ENCODE measurements around the gene TUT1.

TUT1 gene

DNA sequence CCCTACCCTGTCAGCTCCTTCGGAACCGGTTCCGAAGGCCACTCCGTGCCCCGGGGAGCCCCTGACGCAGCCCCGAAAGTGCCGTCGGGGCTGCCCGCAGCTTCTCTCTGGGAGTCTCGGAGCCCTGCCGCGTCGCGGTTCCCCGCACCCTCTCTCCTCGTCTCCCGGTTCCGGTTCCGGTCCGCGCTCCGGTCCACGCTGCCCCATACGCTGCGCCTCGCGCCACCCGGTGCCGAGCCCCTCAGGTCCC is 9.7 kb upstream of the TUT1 start:
- TF ChIP-seq, protein P1, sequence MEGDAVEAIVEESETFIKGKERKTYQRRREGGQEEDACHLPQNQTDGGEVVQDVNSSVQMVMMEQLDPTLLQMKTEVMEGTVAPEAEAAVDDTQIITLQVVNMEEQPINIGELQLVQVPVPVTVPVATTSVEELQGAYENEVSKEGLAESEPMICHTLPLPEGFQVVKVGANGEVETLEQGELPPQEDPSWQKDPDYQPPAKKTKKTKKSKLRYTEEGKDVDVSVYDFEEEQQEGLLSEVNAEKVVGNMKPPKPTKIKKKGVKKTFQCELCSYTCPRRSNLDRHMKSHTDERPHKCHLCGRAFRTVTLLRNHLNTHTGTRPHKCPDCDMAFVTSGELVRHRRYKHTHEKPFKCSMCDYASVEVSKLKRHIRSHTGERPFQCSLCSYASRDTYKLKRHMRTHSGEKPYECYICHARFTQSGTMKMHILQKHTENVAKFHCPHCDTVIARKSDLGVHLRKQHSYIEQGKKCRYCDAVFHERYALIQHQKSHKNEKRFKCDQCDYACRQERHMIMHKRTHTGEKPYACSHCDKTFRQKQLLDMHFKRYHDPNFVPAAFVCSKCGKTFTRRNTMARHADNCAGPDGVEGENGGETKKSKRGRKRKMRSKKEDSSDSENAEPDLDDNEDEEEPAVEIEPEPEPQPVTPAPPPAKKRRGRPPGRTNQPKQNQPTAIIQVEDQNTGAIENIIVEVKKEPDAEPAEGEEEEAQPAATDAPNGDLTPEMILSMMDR (IDR thresholded peaks at IDR 0.05; ENCODE audit: control insufficient read depth, insufficient read depth, low read depth, low read length, missing control alignments): no peak
- no peak for DNase-seq (ENCODE audit: low read depth)

DNA sequence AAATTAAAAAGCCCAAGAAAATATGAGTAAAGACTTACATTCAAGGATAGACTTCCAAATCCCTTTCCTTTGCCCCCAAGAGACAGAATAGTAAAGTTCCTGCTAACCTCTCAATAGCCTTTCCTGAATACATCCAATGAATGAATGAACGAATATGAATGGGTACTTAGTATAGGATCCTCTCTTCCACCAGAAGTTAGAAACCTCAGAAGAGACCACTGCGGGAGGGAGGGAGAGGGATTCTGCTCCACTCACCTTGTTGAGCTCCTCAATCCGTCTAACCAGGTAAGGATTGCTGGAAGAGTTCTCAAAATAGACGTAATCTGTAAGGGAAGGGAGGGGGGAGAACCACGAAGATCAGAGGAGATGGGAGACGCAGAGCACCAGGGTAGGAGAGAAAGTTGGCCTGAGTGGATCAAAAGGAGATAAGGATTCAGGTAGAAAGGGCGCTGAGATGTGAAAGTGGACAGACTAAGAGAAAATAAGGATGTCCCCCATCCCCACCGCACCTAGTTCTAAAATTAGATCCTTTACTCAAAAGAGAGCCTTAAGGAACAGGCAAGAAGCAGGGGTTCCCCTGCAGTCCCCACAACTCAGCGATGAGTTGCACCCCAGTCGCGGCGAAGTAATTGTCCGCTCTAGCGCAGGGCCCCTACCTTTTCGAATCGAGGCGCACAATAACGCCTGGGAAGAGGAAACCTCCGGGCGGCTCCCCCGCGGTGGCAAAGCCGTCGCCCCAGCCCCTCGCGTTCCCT is 9.2 kb upstream of the TUT1 start:
- peak overlapping the region; percentile 88 for H3K4me3 ChIP-seq (ENCODE audit: control insufficient read depth, low read depth, low read length)
- TF ChIP-seq, protein P1 (IDR thresholded peaks at IDR 0.05; ENCODE audit: control insufficient read depth, insufficient read depth, low read depth, low read length, missing control alignments): no peak
- no peak for DNase-seq (ENCODE audit: low read depth)

More for the DNA sequence above, 9.7 kb upstream of the TUT1 start:
- peak overlapping the region; percentile 88 for H3K4me3 ChIP-seq (ENCODE audit: control insufficient read depth, low read depth, low read length)

DNA sequence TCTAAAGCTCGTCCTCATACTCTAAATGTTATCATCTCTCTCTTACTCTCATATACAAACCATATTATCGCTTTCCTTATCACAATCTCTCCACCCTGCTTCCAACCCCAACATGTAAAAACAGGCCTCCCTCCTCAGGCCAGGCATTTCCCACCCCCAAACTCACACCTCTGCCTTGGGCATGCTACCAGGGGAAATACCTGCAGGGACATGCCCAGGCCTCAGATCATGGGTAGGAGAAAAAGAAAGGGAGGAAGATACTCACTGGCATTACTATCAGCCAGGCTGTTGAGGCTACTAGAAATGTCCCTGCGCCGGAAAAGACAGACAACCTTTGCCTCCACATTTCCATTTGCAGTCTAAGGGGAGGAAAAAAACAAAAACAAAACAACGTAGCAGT is 8.6 kb upstream of the TUT1 start:
- H3K4me3 ChIP-seq (ENCODE audit: control insufficient read depth, low read depth, low read length): peak overlapping the region; percentile 88
- TF ChIP-seq, protein P1 (IDR thresholded peaks at IDR 0.05; ENCODE audit: control insufficient read depth, insufficient read depth, low read depth, low read length, missing control alignments): no peak
- DNase-seq (ENCODE audit: low read depth): no peak

DNA sequence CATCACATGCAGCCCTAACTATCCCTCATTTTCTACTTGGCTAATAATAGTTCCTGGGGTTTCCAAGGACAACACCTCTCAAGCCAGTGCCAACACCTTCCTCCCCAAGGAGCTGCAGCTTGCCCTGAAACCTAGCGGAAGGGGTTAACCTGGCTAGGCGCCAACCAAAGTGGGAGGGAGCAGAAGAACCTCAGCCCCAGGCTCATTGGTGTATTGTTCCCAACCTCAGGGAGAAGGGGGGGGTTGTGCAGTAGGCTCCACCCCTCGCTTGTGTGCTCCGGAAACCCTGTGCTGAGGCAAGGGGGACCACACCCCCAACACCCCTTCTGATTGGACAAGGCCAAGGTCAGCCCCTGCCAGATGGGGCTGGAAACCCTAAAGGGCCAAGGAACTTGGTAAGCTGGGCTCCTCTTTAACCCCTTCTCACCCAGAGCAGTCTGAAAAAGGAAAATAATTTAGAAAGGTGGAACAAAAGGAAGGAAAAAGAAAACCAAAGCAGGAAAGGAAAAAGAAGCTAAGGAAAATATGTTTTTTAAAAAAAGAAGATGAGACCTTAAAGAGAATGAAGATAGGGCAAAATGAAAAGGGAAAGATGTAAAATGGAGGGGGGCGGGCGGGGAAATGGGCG is 7.9 kb upstream of the TUT1 start:
- H3K4me3 ChIP-seq (ENCODE audit: control insufficient read depth, low read depth, low read length): peak overlapping the region; percentile 26
- DNase-seq (ENCODE audit: low read depth): peak; percentile 94
- TF ChIP-seq, protein P1 (IDR thresholded peaks at IDR 0.05; ENCODE audit: control insufficient read depth, insufficient read depth, low read depth, low read length, missing control alignments): no peak

DNA sequence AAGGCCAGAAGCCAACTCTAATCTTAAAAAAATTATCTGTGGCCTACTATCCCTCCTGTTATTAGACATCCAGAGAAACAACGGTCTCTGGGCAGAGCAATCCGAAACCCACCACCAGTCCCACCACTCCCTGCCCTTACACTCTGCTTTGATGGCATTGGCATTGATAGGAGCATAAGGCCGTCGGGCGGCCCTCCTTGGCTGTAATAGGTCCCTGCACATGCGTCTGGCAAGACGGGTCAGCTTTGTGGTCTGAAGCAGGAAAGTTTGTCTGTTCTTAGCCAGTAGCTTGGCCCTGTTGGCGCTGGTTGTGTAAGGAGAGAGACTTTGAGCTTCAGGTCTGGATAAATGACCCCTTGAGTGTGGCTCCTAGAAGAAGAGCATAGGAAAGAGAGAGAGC is 3.8 kb upstream of the TUT1 start:
- no peak for DNase-seq (ENCODE audit: low read depth)
- TF ChIP-seq, protein P1 (IDR thresholded peaks at IDR 0.05; ENCODE audit: control insufficient read depth, insufficient read depth, low read depth, low read length, missing control alignments): no peak

DNA sequence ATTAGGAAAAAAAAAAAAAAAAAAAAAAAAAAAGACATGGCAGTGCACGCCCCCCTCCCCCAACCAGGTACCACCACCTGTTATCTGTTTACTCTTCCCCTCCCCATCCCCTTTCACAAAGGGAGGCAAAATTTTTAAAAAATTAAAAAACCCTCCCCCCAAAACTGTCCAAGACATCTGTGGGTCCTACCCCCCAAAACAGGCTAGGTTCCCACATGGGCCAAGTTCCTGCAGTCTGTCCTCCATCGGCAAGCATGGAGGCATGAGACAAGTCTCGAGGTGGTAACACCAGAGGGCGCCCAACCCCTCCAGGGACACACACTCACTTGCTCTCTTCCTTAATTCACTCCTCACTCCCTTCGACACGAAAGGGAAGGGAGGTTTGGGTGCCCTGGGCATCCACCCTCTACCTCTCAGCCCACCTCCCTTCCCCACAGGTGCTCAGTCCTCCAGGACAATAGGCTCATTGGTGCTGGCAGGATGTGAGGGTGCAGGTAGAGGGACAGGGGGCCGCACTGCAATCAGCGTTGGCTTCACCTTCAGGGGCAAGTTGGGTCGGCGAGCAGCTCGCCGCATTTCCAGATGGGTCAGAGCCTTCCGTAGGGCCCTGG is 2.2 kb upstream of the TUT1 start:
- TF ChIP-seq, protein P1 (IDR thresholded peaks at IDR 0.05; ENCODE audit: control insufficient read depth, insufficient read depth, low read depth, low read length, missing control alignments): peak; percentile 73
- no peak for DNase-seq (ENCODE audit: low read depth)
- H3K4me3 ChIP-seq (ENCODE audit: control insufficient read depth, low read depth, low read length): no peak overlapping the region

More for the DNA sequence above, 3.8 kb upstream of the TUT1 start:
- no peak overlapping the region for H3K4me3 ChIP-seq (ENCODE audit: control insufficient read depth, low read depth, low read length)

All from AG09309 (cell line).